Ovary (tissue), 3 donors: Measurements from ENCODE around the gene COMTD1.

Experiments used
- POLR2A ChIP-seq: fragments of 450-650 bp; IDR thresholded peaks from one replicate; pipeline ENCODE4 v1.6.1; 2017; ENCODE audit warnings: antibody characterized with exemption, mild to moderate bottlenecking, moderate library complexity
- TF ChIP-seq, protein P1 (sequence below), 3 donors: fragments of 450-650 bp in 2 of 3; fragments of 200-600 bp in 1 of 3; IDR thresholded peaks; one replicate each; pipeline versions ENCODE4 v1.5.1 to v1.8.0; 2016 to 2022; ENCODE audit warnings: antibody characterized with exemption in 3 of 3, mild to moderate bottlenecking in 1 of 3
- donor health status: DM: no; HTN: no; CAD: no.

GRCh38 chr10:75186310-75186709 is 49.4 kb downstream of the COMTD1 start:
- TF ChIP-seq, protein P1, sequence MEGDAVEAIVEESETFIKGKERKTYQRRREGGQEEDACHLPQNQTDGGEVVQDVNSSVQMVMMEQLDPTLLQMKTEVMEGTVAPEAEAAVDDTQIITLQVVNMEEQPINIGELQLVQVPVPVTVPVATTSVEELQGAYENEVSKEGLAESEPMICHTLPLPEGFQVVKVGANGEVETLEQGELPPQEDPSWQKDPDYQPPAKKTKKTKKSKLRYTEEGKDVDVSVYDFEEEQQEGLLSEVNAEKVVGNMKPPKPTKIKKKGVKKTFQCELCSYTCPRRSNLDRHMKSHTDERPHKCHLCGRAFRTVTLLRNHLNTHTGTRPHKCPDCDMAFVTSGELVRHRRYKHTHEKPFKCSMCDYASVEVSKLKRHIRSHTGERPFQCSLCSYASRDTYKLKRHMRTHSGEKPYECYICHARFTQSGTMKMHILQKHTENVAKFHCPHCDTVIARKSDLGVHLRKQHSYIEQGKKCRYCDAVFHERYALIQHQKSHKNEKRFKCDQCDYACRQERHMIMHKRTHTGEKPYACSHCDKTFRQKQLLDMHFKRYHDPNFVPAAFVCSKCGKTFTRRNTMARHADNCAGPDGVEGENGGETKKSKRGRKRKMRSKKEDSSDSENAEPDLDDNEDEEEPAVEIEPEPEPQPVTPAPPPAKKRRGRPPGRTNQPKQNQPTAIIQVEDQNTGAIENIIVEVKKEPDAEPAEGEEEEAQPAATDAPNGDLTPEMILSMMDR (IDR thresholded peaks at IDR 0.05) = no peak
- TF ChIP-seq POLR2A = no peak
